ENCODE results near the gene THBS1.

The THBS1 gene

GRCh38 chr15:39625451-39625850 is 44.6 kb downstream of the THBS1 start:
- no peak for DNase-seq (ENCODE audit: extremely low spot score)
- ChIA-PET CTCF (no interaction called here), POLR2A (no interaction called here)
- TF ChIP-seq CTBP1 (IDR thresholded peaks at IDR 0.05; ENCODE audit: borderline replicate concordance) = no peak
- no peak for TF ChIP-seq ARNT (IDR thresholded peaks at IDR 0.05)
- TF ChIP-seq L3MBTL2 (conservative IDR thresholded peaks at IDR 0.05) = no peak
- no peak for TF ChIP-seq SP1 (IDR thresholded peaks at IDR 0.05)
- no peak for TF ChIP-seq FOXK2 (IDR thresholded peaks at IDR 0.05)
- TF ChIP-seq FOXM1 (IDR thresholded peaks at IDR 0.05; ENCODE audit: borderline replicate concordance) = no peak
- no peak for TF ChIP-seq TARDBP (IDR thresholded peaks at IDR 0.05)
- no peak for TF ChIP-seq PKNOX1 (IDR thresholded peaks at IDR 0.05)
- no peak for TF ChIP-seq HDGF (IDR thresholded peaks at IDR 0.05; ENCODE audit: borderline replicate concordance)
- no peak for TF ChIP-seq ELF4 (IDR thresholded peaks at IDR 0.05)
- TF ChIP-seq BHLHE40 (IDR thresholded peaks at IDR 0.05; ENCODE audit: borderline replicate concordance) = no peak
- no peak for TF ChIP-seq LEF1 (IDR thresholded peaks at IDR 0.05; ENCODE audit: borderline replicate concordance)
- no peak for TF ChIP-seq ZNF384 (IDR thresholded peaks at IDR 0.05)
- no peak for TF ChIP-seq FOXA1 (IDR thresholded peaks at IDR 0.05)
- TF ChIP-seq SUZ12 (IDR thresholded peaks at IDR 0.05) = no peak
- no peak for TF ChIP-seq NFRKB (IDR thresholded peaks at IDR 0.05)

GRCh38 chr15:39625856-39626255 is 45.0 kb downstream of the THBS1 start:
- no peak for DNase-seq (ENCODE audit: extremely low spot score)
- ChIA-PET POLR2A (no interaction called here), CTCF (no interaction called here)
- TF ChIP-seq FOXK2 (IDR thresholded peaks at IDR 0.05) (no peak), PKNOX1 (IDR thresholded peaks at IDR 0.05) (no peak), BHLHE40 (IDR thresholded peaks at IDR 0.05; ENCODE audit: borderline replicate concordance) (no peak), FOXA1 (IDR thresholded peaks at IDR 0.05) (no peak), ZNF384 (IDR thresholded peaks at IDR 0.05) (no peak), LEF1 (IDR thresholded peaks at IDR 0.05; ENCODE audit: borderline replicate concordance) (no peak), SP1 (IDR thresholded peaks at IDR 0.05) (no peak), ELF4 (IDR thresholded peaks at IDR 0.05) (no peak), HDGF (IDR thresholded peaks at IDR 0.05; ENCODE audit: borderline replicate concordance) (no peak), CTBP1 (IDR thresholded peaks at IDR 0.05; ENCODE audit: borderline replicate concordance) (no peak), TARDBP (IDR thresholded peaks at IDR 0.05) (no peak), ARNT (IDR thresholded peaks at IDR 0.05) (no peak)

- POLR2A ChIA-PET = no interaction called here
- CTCF ChIA-PET = no interaction called here
Measured at GRCh38 chr15:39627451-39628143, 46.7 kb downstream of the THBS1 start.

GRCh38 chr15:39628144-39628508 is 47.2 kb downstream of the THBS1 start:
- ChIA-PET POLR2A (no interaction called here), CTCF (interaction anchor here (1.4 kb wide), 1 partner anchor 129 kb away, joined by 4 read pairs; no protein-coding TSS in a partner anchor)
- no peak for DNase-seq (ENCODE audit: extremely low spot score)
- no peak for TF ChIP-seq NFRKB (IDR thresholded peaks at IDR 0.05)
- TF ChIP-seq BHLHE40 (IDR thresholded peaks at IDR 0.05; ENCODE audit: borderline replicate concordance) = no peak
- TF ChIP-seq L3MBTL2 (conservative IDR thresholded peaks at IDR 0.05) = no peak

More at GRCh38 chr15:39627451-39628143, 46.7 kb downstream of the THBS1 start:
- no peak for DNase-seq (ENCODE audit: extremely low spot score)
- TF ChIP-seq PKNOX1 (IDR thresholded peaks at IDR 0.05) (no peak), BHLHE40 (IDR thresholded peaks at IDR 0.05; ENCODE audit: borderline replicate concordance) (no peak), FOXK2 (IDR thresholded peaks at IDR 0.05) (no peak), ARNT (IDR thresholded peaks at IDR 0.05) (no peak), ZNF384 (IDR thresholded peaks at IDR 0.05) (no peak), HDGF (IDR thresholded peaks at IDR 0.05; ENCODE audit: borderline replicate concordance) (no peak), ELF4 (IDR thresholded peaks at IDR 0.05) (no peak), CTBP1 (IDR thresholded peaks at IDR 0.05; ENCODE audit: borderline replicate concordance) (no peak), LEF1 (IDR thresholded peaks at IDR 0.05; ENCODE audit: borderline replicate concordance) (no peak), TARDBP (IDR thresholded peaks at IDR 0.05) (no peak), FOXM1 (IDR thresholded peaks at IDR 0.05; ENCODE audit: borderline replicate concordance) (no peak), SUZ12 (IDR thresholded peaks at IDR 0.05) (no peak), FOXA1 (IDR thresholded peaks at IDR 0.05) (no peak)

GRCh38 chr15:39628546-39629257 is 47.8 kb downstream of the THBS1 start:
- DNase-seq (ENCODE audit: extremely low spot score) = no peak
- ChIA-PET POLR2A (interaction anchor here (0.6 kb wide), 1 partner anchor 148 kb away, joined by 3 read pairs; no protein-coding TSS in a partner anchor), CTCF (interaction anchor here (1.4 kb wide), 1 partner anchor 128 kb away, joined by 4 read pairs; no protein-coding TSS in a partner anchor)
- no peak for TF ChIP-seq ELF4 (IDR thresholded peaks at IDR 0.05)
- TF ChIP-seq ARNT (IDR thresholded peaks at IDR 0.05) = no peak
- TF ChIP-seq BHLHE40 (IDR thresholded peaks at IDR 0.05; ENCODE audit: borderline replicate concordance) = no peak
- no peak for TF ChIP-seq PKNOX1 (IDR thresholded peaks at IDR 0.05)
- no peak for TF ChIP-seq CTBP1 (IDR thresholded peaks at IDR 0.05; ENCODE audit: borderline replicate concordance)
